Astrocyte (in vitro differentiated cells and primary cell): ENCODE data around the gene DOK5. TPM values are rescaled to one million over a fixed set of nuclear protein-coding genes. Genes with fewer than 3 reads are reported as not detected.

Experiments used
- DNase-seq: peaks from one replicate; pipeline ENCODE4 v3.0.0-alpha.2; 2010; ENCODE audit warnings: low read depth
- FAIRE-seq: peaks from 2 replicates; lab custom pipeline; 2011; peaks lifted over from hg19 to GRCh38; lab: Jason Lieb, UNC
- H2AFZ ChIP-seq: 2 replicates; pipeline ENCODE4 v1.6.0; 2012; ENCODE audit warnings: low read depth, low read length, inconsistent platforms
- H3K27ac ChIP-seq: 2 replicates; pipeline ENCODE4 v1.5.1; 2011; ENCODE audit warnings: low read depth, low read length, inconsistent platforms
- H3K27me3 ChIP-seq: 2 replicates; pipeline ENCODE4 v1.6.0; 2011; ENCODE audit warnings: low read length, inconsistent platforms; ENCODE audit not compliant: insufficient read depth
- H3K36me3 ChIP-seq: 2 replicates; pipeline ENCODE4 v1.5.1; 2011; ENCODE audit warnings: low read length, inconsistent platforms; ENCODE audit not compliant: insufficient read depth
- H3K4me1 ChIP-seq: 2 replicates; pipeline ENCODE4 v1.5.1; 2011; ENCODE audit warnings: low read length, inconsistent platforms; ENCODE audit not compliant: insufficient read depth
- H3K4me2 ChIP-seq: 2 replicates; pipeline ENCODE4 v1.6.0; 2012; ENCODE audit warnings: low read length, inconsistent platforms
- H3K4me3 ChIP-seq: 2 replicates; pipeline ENCODE4 v1.5.1; 2011; ENCODE audit warnings: low read depth, mild to moderate bottlenecking, low read length, inconsistent platforms; ENCODE audit not compliant: insufficient read depth
- H3K79me2 ChIP-seq: 2 replicates; pipeline ENCODE4 v1.6.0; 2012; ENCODE audit warnings: mild to moderate bottlenecking, low read length, inconsistent platforms; ENCODE audit not compliant: insufficient read depth
- H3K9ac ChIP-seq: 2 replicates; pipeline ENCODE4 v1.6.0; 2012; ENCODE audit warnings: mild to moderate bottlenecking, low read length, inconsistent platforms
- H3K9me3 ChIP-seq: 2 replicates; pipeline ENCODE4 v1.5.1; 2012; ENCODE audit warnings: low read depth, mild to moderate bottlenecking, low read length, inconsistent platforms; ENCODE audit not compliant: insufficient read depth
- H4K20me1 ChIP-seq: 2 replicates; pipeline ENCODE4 v1.6.0; 2012; ENCODE audit warnings: low read length, inconsistent platforms; ENCODE audit not compliant: insufficient read depth
- H3K27ac Mint-ChIP-seq: one replicate; pipeline ENCODE4 v1.8.0; 2021; ENCODE audit warnings: mild to moderate bottlenecking, mixed read lengths; ENCODE audit not compliant: unreplicated experiment
- H3K27me3 Mint-ChIP-seq: one replicate; pipeline ENCODE4 v1.8.0; 2021; ENCODE audit warnings: low read depth, mixed read lengths; ENCODE audit not compliant: unreplicated experiment
- H3K36me3 Mint-ChIP-seq: one replicate; pipeline ENCODE4 v1.8.0; 2021; ENCODE audit warnings: low read depth, mixed read lengths; ENCODE audit not compliant: unreplicated experiment
- H3K4me1 Mint-ChIP-seq: one replicate; pipeline ENCODE4 v1.8.0; 2021; ENCODE audit warnings: low read depth, mixed read lengths; ENCODE audit not compliant: unreplicated experiment
- H3K4me3 Mint-ChIP-seq: one replicate; pipeline ENCODE4 v1.8.0; 2021; ENCODE audit warnings: mild to moderate bottlenecking, moderate library complexity, mixed read lengths; ENCODE audit not compliant: unreplicated experiment
- H3K9me3 Mint-ChIP-seq: one replicate; pipeline ENCODE4 v1.8.0; 2021; ENCODE audit warnings: mild to moderate bottlenecking, mixed read lengths; ENCODE audit not compliant: unreplicated experiment
- CTCF ChIP-seq: IDR thresholded peaks from 2 replicates; pipeline ENCODE4 v1.5.1; 2011; ENCODE audit warnings: low read depth, mild to moderate bottlenecking, inconsistent platforms, low read length, moderate library complexity; ENCODE audit not compliant: insufficient read depth
- EZH2 ChIP-seq: IDR thresholded peaks from 2 replicates; pipeline ENCODE4 v1.6.1; 2012; ENCODE audit warnings: mild to moderate bottlenecking, low read length, inconsistent platforms; ENCODE audit not compliant: insufficient read depth
- total RNA-seq: library from RNA; stranded (reverse); gene quantifications from 2 replicates; pipeline ENCODE4 v1.2.1, GENCODE V29; 2021

DOK5 gene
- total RNA-seq, 1 donor from 2014 or later = 1.2 TPM

GRCh38 chr20:54557806-54558590 lies 82.6 kb downstream of the DOK5 start:
- Histone ChIP-seq H3K27me3 (no peaks in the 10 kb centered on the region), H3K79me2 (no peaks in the 10 kb centered on the region), H3K4me3 (no peak overlapping the region), H3K27ac (peak overlapping the region; percentile 63), H3K4me2 (peak overlapping the region; percentile 69), H3K36me3 (no peaks in the 10 kb centered on the region), H4K20me1 (no peaks in the 10 kb centered on the region), H3K9ac (no peak overlapping the region), H3K9me3 (no peaks in the 10 kb centered on the region), H3K4me1 (peaks cover 5% of the 10 kb centered on the region), H2AFZ (no peak overlapping the region)
- H3K4me1 Mint-ChIP-seq = peaks cover 5% of the 10 kb centered on the region
- no peaks in the 10 kb centered on the region for H3K27me3 Mint-ChIP-seq
- H3K36me3 Mint-ChIP-seq = no peaks in the 10 kb centered on the region
- FAIRE-seq (peak; percentile 20), DNase-seq (peak; percentile 64)
- peaks cover 2% of the 10 kb centered on the region for H3K9me3 Mint-ChIP-seq
- H3K4me3 Mint-ChIP-seq = no peak overlapping the region
- TF ChIP-seq EZH2 (no peak), CTCF (no peak)
- no peak overlapping the region for H3K27ac Mint-ChIP-seq

GRCh38 chr20:54559890-54560289 lies 84.5 kb downstream of the DOK5 start:
- H3K79me2 ChIP-seq = no peaks in the 10 kb centered on the region
- H3K4me1 ChIP-seq = peaks cover 5% of the 10 kb centered on the region
- Mint-ChIP-seq H3K27me3 (no peaks in the 10 kb centered on the region), H3K27ac (no peak overlapping the region), H3K36me3 (no peaks in the 10 kb centered on the region), H3K4me3 (no peak overlapping the region), H3K9me3 (peaks cover 2% of the 10 kb centered on the region), H3K4me1 (peaks cover 5% of the 10 kb centered on the region)
- no peaks in the 10 kb centered on the region for H4K20me1 ChIP-seq
- H3K36me3 ChIP-seq = no peaks in the 10 kb centered on the region
- no peaks in the 10 kb centered on the region for H3K9me3 ChIP-seq
- no peak for TF ChIP-seq EZH2
- no peak for TF ChIP-seq CTCF
- H3K27me3 ChIP-seq = no peaks in the 10 kb centered on the region
- DNase-seq = no peak
- no peak overlapping the region for H2AFZ ChIP-seq
- H3K9ac ChIP-seq = no peak overlapping the region
- no peak overlapping the region for H3K4me3 ChIP-seq
- H3K27ac ChIP-seq = no peak overlapping the region
- H3K4me2 ChIP-seq = no peak overlapping the region
- FAIRE-seq = no peak

- Histone ChIP-seq H3K27me3 (no peaks in the 10 kb centered on the region), H3K36me3 (no peaks in the 10 kb centered on the region), H3K27ac (no peak overlapping the region), H3K4me3 (no peak overlapping the region), H3K9me3 (no peaks in the 10 kb centered on the region), H3K4me1 (peaks cover 5% of the 10 kb centered on the region), H3K9ac (no peak overlapping the region), H4K20me1 (no peaks in the 10 kb centered on the region), H2AFZ (no peak overlapping the region), H3K79me2 (no peaks in the 10 kb centered on the region), H3K4me2 (no peak overlapping the region)
- no peaks in the 10 kb centered on the region for H3K27me3 Mint-ChIP-seq
- H3K9me3 Mint-ChIP-seq = peaks cover 2% of the 10 kb centered on the region
- H3K4me3 Mint-ChIP-seq = no peak overlapping the region
- TF ChIP-seq EZH2 = no peak
- no peak for TF ChIP-seq CTCF
- DNase-seq (no peak), FAIRE-seq (no peak)
- peaks cover 5% of the 10 kb centered on the region for H3K4me1 Mint-ChIP-seq
- no peaks in the 10 kb centered on the region for H3K36me3 Mint-ChIP-seq
- no peak overlapping the region for H3K27ac Mint-ChIP-seq
These were observed 85.0 kb downstream of the DOK5 start for GRCh38 chr20:54560357-54560756.
